A549 (cell line): ENCODE data around the gene XPNPEP2. TPM values are rescaled to one million over a fixed set of nuclear protein-coding genes. Genes with fewer than 3 reads are reported as not detected.

Source experiments
- ATAC-seq, 2 experiments: fragments of 200-7000 bp in 1 of 2; fragments of >200 bp in 1 of 2; cut with Nextera tagmentation in 1 of 2; cut with Tn5 transposase in 1 of 2; 3 replicates each; pipeline versions ENCODE4 v1.8.0 to v1.9.1; 2018 to 2020; ENCODE audit warnings: mild to moderate bottlenecking in 1 of 2, moderate library complexity in 1 of 2
- CTCF ChIA-PET: fragments of 300-600 bp; sonication (Branson Sonifier 250); formaldehyde crosslinking; extraction: SDS; loops from one replicate; lab custom pipeline; 2021; ENCODE audit warnings: antibody characterized with exemption, inconsistent platforms; lab: Yijun Ruan, JAX
- POLR2A ChIA-PET: fragments of 350-600 bp; formaldehyde crosslinking; extraction: SDS; loops from one replicate; lab custom pipeline; 2021; ENCODE audit warnings: antibody characterized with exemption, inconsistent platforms; lab: Yijun Ruan, JAX
- DNase-seq, 2 experiments: peaks; one replicate each; pipeline versions ENCODE4 v3.0.0 to v3.0.0-alpha.2; 2011 to 2016; ENCODE audit warnings: low read depth in 1 of 2, low spot score in 1 of 2
- FAIRE-seq: peaks from 2 replicates; lab custom pipeline; 2011; peaks lifted over from hg19 to GRCh38; lab: Jason Lieb, UNC
- H3K27ac ChIP-seq, 2 experiments: fragments of >200 bp; sonication (Bioruptor Twin); formaldehyde crosslinking; 3 replicates each; pipeline ENCODE4 v1.5.1; 2016 to 2017
- H3K4me1 ChIP-seq: fragments of >200 bp; sonication (Bioruptor Twin); formaldehyde crosslinking; 3 replicates; pipeline ENCODE4 v1.6.1; 2016
- H3K4me2 ChIP-seq: fragments of >200 bp; sonication (Bioruptor Twin); formaldehyde crosslinking; 3 replicates; pipeline ENCODE4 v1.6.1; 2016
- H3K4me3 ChIP-seq: fragments of >200 bp; sonication (Bioruptor Twin); formaldehyde crosslinking; 3 replicates; pipeline ENCODE4 v1.5.1; 2016
- H3K9me3 ChIP-seq: fragments of >200 bp; sonication (Bioruptor Twin); formaldehyde crosslinking; 3 replicates; pipeline ENCODE4 v1.6.1; 2016
- BHLHE40 ChIP-seq: IDR thresholded peaks from 2 replicates; pipeline ENCODE4 v1.6.1; 2012; ENCODE audit warnings: low read depth, low read length, inconsistent platforms
- CHD2 ChIP-seq: fragments of 150-350 bp; IDR thresholded peaks from 2 replicates; pipeline ENCODE4 v1.6.1; 2014; ENCODE audit warnings: low read length; ENCODE audit not compliant: partially characterized antibody
- CHD4 ChIP-seq: fragments of 200-600 bp; sonication (generic); IDR thresholded peaks from 2 replicates; pipeline ENCODE4 v1.6.1; 2016; ENCODE audit warnings: antibody characterized with exemption, mild to moderate bottlenecking, borderline replicate concordance
- FOSL2 ChIP-seq, 2 experiments: fragments of 450-650 bp in 1 of 2; fragments of >200 bp in 1 of 2; sonication (Bioruptor Twin) in 1 of 2; formaldehyde crosslinking; IDR thresholded peaks; 2 replicates each; pipeline versions ENCODE4 v1.5.0 to v1.6.1; 2016 to 2020; ENCODE audit warnings: mild to moderate bottlenecking in 1 of 2, moderate library complexity in 1 of 2
- GATA3 ChIP-seq: IDR thresholded peaks from 2 replicates; pipeline ENCODE4 v1.6.1; 2012; ENCODE audit warnings: borderline replicate concordance
- HDAC2 ChIP-seq: fragments of 200-600 bp; sonication (generic); IDR thresholded peaks from 2 replicates; pipeline ENCODE4 v1.6.1; 2016
- HOXA7 ChIP-seq: fragments of 250-450 bp; sonication (Bioruptor Pico); IDR thresholded peaks from 2 replicates; pipeline ENCODE4 v1.5.0; 2020; ENCODE audit warnings: mild to moderate bottlenecking, moderate library complexity
- HOXB13 ChIP-seq: fragments of 250-450 bp; sonication (Bioruptor Pico); IDR thresholded peaks from 2 replicates; pipeline ENCODE4 v1.5.0; 2020; ENCODE audit warnings: low read depth, mild to moderate bottlenecking, moderate library complexity
- JUN ChIP-seq, 2 experiments: fragments of >200 bp; sonication (Bioruptor Twin); formaldehyde crosslinking; IDR thresholded peaks; 2 replicates in 1 of 2; 3 replicates in 1 of 2; pipeline ENCODE4 v1.6.1; 2016 to 2017
- JUNB ChIP-seq: fragments of >200 bp; sonication (Bioruptor Twin); formaldehyde crosslinking; IDR thresholded peaks from 2 replicates; pipeline ENCODE4 v1.6.1; 2016
- KDM5A ChIP-seq: fragments of 200-600 bp; sonication (generic); IDR thresholded peaks from 2 replicates; pipeline ENCODE4 v1.6.1; 2016; ENCODE audit warnings: antibody characterized with exemption, mild to moderate bottlenecking
- MAZ ChIP-seq: fragments of 150-350 bp; IDR thresholded peaks from 2 replicates; pipeline ENCODE4 v1.6.1; 2014; ENCODE audit warnings: antibody characterized with exemption, low read depth, low read length, borderline replicate concordance
- NFE2L2 ChIP-seq: fragments of 150-350 bp; conservative IDR thresholded peaks from 2 replicates; pipeline ENCODE4 v1.6.1; 2014; ENCODE audit warnings: low read length
- NR3C1 ChIP-seq: fragments of >200 bp; sonication (Bioruptor Twin); formaldehyde crosslinking; IDR thresholded peaks from 3 replicates; pipeline ENCODE4 v1.6.1; 2017
- PHF8 ChIP-seq: fragments of 200-600 bp; sonication (generic); IDR thresholded peaks from 2 replicates; pipeline ENCODE4 v1.6.1; 2016; ENCODE audit warnings: low read depth, mild to moderate bottlenecking, antibody characterized with exemption, moderate library complexity, borderline replicate concordance
- POLR2AphosphoS2 ChIP-seq: conservative IDR thresholded peaks from 2 replicates; pipeline ENCODE4 v1.6.1; 2012; ENCODE audit warnings: low read length, improper control_type of control experiment, inconsistent platforms
- RAD21 ChIP-seq, 2 experiments: fragments of >200 bp in 1 of 2; sonication (Bioruptor Twin) in 1 of 2; formaldehyde crosslinking in 1 of 2; IDR thresholded peaks in 1 of 2; conservative IDR thresholded peaks in 1 of 2; 2 replicates in 1 of 2; 3 replicates in 1 of 2; pipeline ENCODE4 v1.6.1; 2012 to 2018; ENCODE audit warnings: inconsistent platforms in 1 of 2
- RARB ChIP-seq: fragments of 250-450 bp; sonication (Bioruptor Pico); IDR thresholded peaks from 2 replicates; pipeline ENCODE4 v1.8.0; 2021; ENCODE audit warnings: mild to moderate bottlenecking, moderate library complexity
- RFX5 ChIP-seq: fragments of 450-650 bp; IDR thresholded peaks from 2 replicates; pipeline ENCODE4 v1.7.1; 2014; ENCODE audit warnings: antibody characterized with exemption, mild to moderate bottlenecking, moderate library complexity
- RNF2 ChIP-seq: fragments of 200-600 bp; sonication (generic); IDR thresholded peaks from 2 replicates; pipeline ENCODE4 v1.6.1; 2016; ENCODE audit warnings: low read depth, mild to moderate bottlenecking, antibody characterized with exemption, moderate library complexity, borderline replicate concordance
- SREBF2 ChIP-seq: fragments of 450-650 bp; IDR thresholded peaks from 2 replicates; pipeline ENCODE4 v1.6.1; 2014; ENCODE audit warnings: mild to moderate bottlenecking, moderate library complexity
- ZC3H11A ChIP-seq: fragments of 450-650 bp; IDR thresholded peaks from 2 replicates; pipeline ENCODE4 v1.6.1; 2014; ENCODE audit warnings: antibody characterized with exemption, mild to moderate bottlenecking
- WGBS: methylation state at CpG from one replicate; pipeline ENCODE4 v1.1.6; 2017; ENCODE audit errors: missing lambda C conversion rate; 5-methylcytosine and 5-hydroxymethylcytosine counted together
- polyA plus RNA-seq, 4 experiments: library from polyadenylated mRNA; depleted of rRNA in 3 of 4; stranded (reverse); fragments of >200 nt; fragmentation: RNase III in 1 of 4; extraction: RNeasy Plus Mini Kit Qiagen cat#74134 plus additional on column Dnase treatment in 1 of 4; gene quantifications; 2 replicates in 3 of 4; 3 replicates in 1 of 4; pipeline ENCODE4 v1.2.3, GENCODE V29; 2011 to 2017
- TF ChIP-seq, protein P1 (sequence below): IDR thresholded peaks from 2 replicates; pipeline ENCODE4 v1.6.1; 2012; ENCODE audit warnings: low read depth, borderline replicate concordance
- TF ChIP-seq, protein P2 (sequence below): fragments of 250-450 bp; sonication (Bioruptor Pico); IDR thresholded peaks from 2 replicates; pipeline ENCODE4 v1.5.0; 2020; ENCODE audit warnings: low read depth, mild to moderate bottlenecking, moderate library complexity
- TF ChIP-seq, protein P3 (sequence below): IDR thresholded peaks from 2 replicates; pipeline ENCODE4 v1.6.1; 2012
- TF ChIP-seq, protein P4 (sequence below): fragments of 150-350 bp; IDR thresholded peaks from 2 replicates; pipeline ENCODE4 v1.6.1; 2014; ENCODE audit warnings: low read depth, mild to moderate bottlenecking, low read length
- TF ChIP-seq, protein P5 (sequence below): fragments of >200 bp; sonication (Bioruptor Twin); formaldehyde crosslinking; IDR thresholded peaks from 2 replicates; pipeline ENCODE4 v1.6.1; 2016

The XPNPEP2 gene
- polyA plus RNA-seq, 2 of the 4 experiments (the other 2 are of a cell fraction), result not detected

DNA sequence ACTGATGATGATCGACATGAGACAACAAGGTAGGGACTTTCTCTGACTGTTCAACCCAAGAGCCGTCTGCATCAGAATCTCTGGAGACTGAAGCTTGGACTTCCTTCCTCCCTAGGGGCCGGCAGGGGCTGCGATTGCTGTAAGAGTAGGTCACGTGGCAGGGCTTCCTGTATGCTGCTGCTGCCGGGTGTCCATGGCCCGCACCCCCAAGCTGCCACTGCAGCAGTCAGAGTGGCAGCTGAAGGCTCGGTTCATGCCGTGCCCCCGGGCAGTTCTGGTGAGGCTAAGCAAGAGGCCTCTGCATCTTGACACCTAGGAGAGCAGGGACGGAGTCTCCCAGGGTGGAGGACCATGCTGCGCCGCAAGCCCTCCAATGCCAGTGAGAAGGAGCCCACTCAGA lies 41.0 kb downstream of the XPNPEP2 start, which contains the start of gene SASH3 (continued):
- no peak for TF ChIP-seq MAZ
- no peak for TF ChIP-seq SREBF2
- TF ChIP-seq RAD21 (conservative IDR thresholded peaks at IDR 0.05 in 1 of 2, IDR thresholded peaks at IDR 0.05 in 1 of 2), result no peak
- no peak for TF ChIP-seq CHD4
- TF ChIP-seq RFX5, result no peak
- no peak for TF ChIP-seq NR3C1
- TF ChIP-seq KDM5A, result no peak
- TF ChIP-seq JUN (IDR thresholded peaks at IDR 0.05), result no peak
- TF ChIP-seq, protein P1, sequence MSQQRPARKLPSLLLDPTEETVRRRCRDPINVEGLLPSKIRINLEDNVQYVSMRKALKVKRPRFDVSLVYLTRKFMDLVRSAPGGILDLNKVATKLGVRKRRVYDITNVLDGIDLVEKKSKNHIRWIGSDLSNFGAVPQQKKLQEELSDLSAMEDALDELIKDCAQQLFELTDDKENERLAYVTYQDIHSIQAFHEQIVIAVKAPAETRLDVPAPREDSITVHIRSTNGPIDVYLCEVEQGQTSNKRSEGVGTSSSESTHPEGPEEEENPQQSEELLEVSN, result no peak
- TF ChIP-seq, protein P2, sequence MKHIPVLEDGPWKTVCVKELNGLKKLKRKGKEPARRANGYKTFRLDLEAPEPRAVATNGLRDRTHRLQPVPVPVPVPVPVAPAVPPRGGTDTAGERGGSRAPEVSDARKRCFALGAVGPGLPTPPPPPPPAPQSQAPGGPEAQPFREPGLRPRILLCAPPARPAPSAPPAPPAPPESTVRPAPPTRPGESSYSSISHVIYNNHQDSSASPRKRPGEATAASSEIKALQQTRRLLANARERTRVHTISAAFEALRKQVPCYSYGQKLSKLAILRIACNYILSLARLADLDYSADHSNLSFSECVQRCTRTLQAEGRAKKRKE, result no peak
- TF ChIP-seq, all 56 proteins: peak for 0

DNA sequence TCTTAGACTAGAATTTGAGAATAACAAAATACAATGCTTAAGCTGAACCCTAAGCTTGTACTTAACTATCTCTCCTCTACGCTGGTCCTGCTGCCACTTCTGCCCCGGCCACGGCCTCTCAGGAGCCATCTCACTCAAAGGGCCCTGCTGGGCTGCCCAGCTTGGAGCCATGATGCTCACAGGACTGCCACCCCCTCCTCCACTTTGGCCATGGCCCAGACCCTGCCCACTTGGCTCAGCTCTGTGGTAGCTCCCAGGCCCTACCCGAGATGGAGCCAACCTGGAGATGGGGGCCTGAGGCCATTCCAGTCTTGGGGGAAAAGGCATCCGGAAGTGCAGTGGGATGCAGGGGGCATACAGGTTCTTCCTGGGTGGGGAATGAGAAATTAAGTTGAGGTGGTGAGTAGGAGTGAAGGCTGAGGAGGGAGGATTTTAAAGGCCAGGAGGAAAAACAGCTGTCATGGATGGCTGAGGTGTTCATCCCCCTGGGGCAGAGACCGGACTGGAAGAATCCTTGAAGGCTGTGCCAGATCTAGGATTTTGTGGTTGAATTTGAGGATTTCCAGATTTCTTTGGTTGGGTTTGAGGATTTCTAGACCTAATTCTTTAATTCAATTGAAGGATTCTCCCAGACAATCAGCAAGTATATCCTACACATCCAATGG lies 41.8 kb downstream of the XPNPEP2 start:
- no peaks in the 10 kb centered on the region for H3K4me1 ChIP-seq
- no peak overlapping the region for H3K27ac ChIP-seq
- H3K4me2 ChIP-seq, result no peak overlapping the region
- H3K4me3 ChIP-seq, result no peak overlapping the region
- H3K9me3 ChIP-seq, result no peaks in the 10 kb centered on the region
- POLR2A ChIA-PET, result no interaction called here
- no peak for ATAC-seq
- TF ChIP-seq CHD2 (no peak), RARB (CRISPR knock-in tag) (no peak), POLR2AphosphoS2 (no peak), CHD4 (no peak), PHF8 (no peak)
- TF ChIP-seq, all 56 proteins: peak for 0
- no peak for DNase-seq
- WGBS, result 76% methylated on average over 6 of the region's 6 CpGs
- CTCF ChIA-PET, result interaction anchor here (1.0 to 1.9 kb wide), 3 partner anchors 46 to 280 kb away, joined by 3 to 5 read pairs (median 3); no protein-coding TSS in a partner anchor
- FAIRE-seq, result no peak

DNA sequence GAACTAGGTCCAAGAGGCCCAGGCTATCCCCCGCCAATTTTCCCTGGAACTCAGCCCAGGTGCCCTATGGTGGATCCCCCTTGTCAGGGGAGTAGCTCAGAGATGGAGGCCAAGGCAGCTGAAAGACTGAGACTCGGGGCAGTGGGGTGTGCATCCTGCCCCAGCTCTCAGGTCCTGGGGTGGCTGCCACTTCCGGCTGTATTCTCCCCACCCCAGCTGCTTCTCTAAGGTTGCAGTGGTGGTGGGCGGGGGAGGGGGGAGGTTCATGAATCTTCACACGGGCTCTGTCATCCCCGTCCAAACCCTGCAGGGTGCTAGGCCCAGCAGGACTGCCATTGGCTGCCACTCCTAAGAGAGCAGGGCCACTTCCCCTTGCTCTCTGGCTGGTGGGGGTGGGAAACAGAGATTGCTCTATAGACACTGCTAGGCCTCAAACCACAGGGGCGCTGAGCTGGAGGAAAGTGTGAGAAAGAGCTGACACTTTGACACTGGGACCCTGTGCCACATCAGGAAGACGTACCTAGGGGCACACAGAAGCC lies 42.4 kb downstream of the XPNPEP2 start:
- CTCF ChIA-PET, result interaction anchor here (1.3 to 1.9 kb wide), 2 partner anchors 47 to 279 kb away, joined by 3 to 5 read pairs; no protein-coding TSS in a partner anchor
- DNase-seq (no peak), ATAC-seq (no peak), FAIRE-seq (no peak)
- no peaks in the 10 kb centered on the region for H3K4me1 ChIP-seq
- no peak overlapping the region for H3K27ac ChIP-seq
- 48% methylated on average over 2 of the region's 8 CpGs for WGBS
- H3K4me3 ChIP-seq, result no peak overlapping the region
- POLR2A ChIA-PET, result no interaction called here
- H3K4me2 ChIP-seq, result no peak overlapping the region
- no peaks in the 10 kb centered on the region for H3K9me3 ChIP-seq
- TF ChIP-seq, protein P3, sequence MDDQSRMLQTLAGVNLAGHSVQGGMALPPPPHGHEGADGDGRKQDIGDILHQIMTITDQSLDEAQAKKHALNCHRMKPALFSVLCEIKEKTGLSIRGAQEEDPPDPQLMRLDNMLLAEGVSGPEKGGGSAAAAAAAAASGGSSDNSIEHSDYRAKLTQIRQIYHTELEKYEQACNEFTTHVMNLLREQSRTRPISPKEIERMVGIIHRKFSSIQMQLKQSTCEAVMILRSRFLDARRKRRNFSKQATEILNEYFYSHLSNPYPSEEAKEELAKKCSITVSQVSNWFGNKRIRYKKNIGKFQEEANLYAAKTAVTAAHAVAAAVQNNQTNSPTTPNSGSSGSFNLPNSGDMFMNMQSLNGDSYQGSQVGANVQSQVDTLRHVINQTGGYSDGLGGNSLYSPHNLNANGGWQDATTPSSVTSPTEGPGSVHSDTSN, result no peak
- TF ChIP-seq, protein P4, sequence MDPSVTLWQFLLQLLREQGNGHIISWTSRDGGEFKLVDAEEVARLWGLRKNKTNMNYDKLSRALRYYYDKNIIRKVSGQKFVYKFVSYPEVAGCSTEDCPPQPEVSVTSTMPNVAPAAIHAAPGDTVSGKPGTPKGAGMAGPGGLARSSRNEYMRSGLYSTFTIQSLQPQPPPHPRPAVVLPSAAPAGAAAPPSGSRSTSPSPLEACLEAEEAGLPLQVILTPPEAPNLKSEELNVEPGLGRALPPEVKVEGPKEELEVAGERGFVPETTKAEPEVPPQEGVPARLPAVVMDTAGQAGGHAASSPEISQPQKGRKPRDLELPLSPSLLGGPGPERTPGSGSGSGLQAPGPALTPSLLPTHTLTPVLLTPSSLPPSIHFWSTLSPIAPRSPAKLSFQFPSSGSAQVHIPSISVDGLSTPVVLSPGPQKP, result no peak
- TF ChIP-seq RFX5 (no peak), HOXA7 (no peak), NFE2L2 (no peak), GATA3 (no peak), HOXB13 (CRISPR knock-in tag) (no peak), ZC3H11A (no peak), JUNB (no peak), FOSL2 (IDR thresholded peaks at IDR 0.05) (no peak), FOSL2 (CRISPR knock-in tag; IDR thresholded peaks at IDR 0.05) (no peak), BHLHE40 (no peak), RNF2 (no peak), HDAC2 (no peak), CHD4 (no peak)
- TF ChIP-seq, protein P5, sequence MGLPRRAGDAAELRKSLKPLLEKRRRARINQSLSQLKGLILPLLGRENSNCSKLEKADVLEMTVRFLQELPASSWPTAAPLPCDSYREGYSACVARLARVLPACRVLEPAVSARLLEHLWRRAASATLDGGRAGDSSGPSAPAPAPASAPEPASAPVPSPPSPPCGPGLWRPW, result no peak
